ACHN (cell line): ENCODE results near the gene GALK2.
"Not testable (repeated sequence)": the region's sequence is repeated elsewhere in the genome, so short reads cannot be mapped to it uniquely, and the experiment has no call there.

Source experiments
- DNase-seq: peaks from one replicate; pipeline ENCODE4 v3.0.0-alpha.2; 2015
- in situ Hi-C: cut with HindIII; loops from 2 replicates; pipeline ENCODE4 v1.10.0; 2017; ENCODE audit warnings: low sequenced_read_pairs, low pct_ligation_motif_present, low pct_unique_long_range_greater_than_20kb

GALK2 gene

GRCh38 chr15:49196856-49197255 is 26.8 kb downstream of the GALK2 start:
- in situ Hi-C loops, result no loop called here
- DNase-seq, result peak; percentile 21

DNA sequence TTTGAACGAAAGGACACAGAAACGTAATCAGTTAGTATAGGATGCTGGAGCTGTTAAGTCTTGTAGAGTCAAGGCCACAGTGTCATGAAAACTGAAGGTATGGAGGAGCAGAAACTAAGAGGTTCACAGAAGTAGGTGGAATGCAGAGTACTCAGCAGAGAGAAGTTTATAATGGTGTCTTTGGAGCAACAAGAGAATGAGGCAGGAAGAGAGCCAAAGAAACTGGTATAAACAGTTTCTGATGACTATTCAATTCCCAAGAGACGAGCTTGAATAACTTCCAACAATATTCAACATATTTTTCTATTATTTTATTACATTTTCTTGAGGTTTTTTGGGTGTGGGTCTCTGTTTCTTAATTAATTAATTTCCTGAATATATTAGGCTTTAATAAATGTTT is 29.6 kb downstream of the GALK2 start:
- in situ Hi-C loops, result no loop called here
- no peak for DNase-seq

GRCh38 chr15:49200347-49200746 is 30.3 kb downstream of the GALK2 start:
- no peak for DNase-seq
- in situ Hi-C loops, result no loop called here

GRCh38 chr15:49208102-49208501 is 38.1 kb downstream of the GALK2 start:
- in situ Hi-C loops, DNase-seq: not testable (repeated sequence)

DNA sequence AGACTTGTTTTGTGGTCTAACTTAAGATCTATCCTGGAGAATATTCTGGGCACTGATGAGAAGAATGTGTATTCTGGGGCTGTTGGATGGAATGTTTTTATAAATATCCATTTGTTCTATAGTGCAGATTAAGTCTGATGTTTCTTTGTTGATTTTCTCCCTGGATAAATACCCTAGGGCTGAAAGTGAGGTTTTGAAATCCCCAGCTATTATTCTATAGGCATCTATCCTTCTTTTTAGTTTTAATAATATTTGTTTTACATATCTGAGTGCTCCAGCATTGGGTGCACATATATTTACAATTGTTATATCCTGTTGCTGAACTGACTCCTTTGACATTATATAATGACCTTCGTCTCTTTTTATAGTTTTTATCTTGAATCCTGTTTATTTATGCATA is 42.9 kb downstream of the GALK2 start:
- no peak for DNase-seq
- in situ Hi-C loops, result no loop called here

GRCh38 chr15:49215768-49216739 is 46.0 kb downstream of the GALK2 start:
- in situ Hi-C loops, result no loop called here
- peak; percentile 82 for DNase-seq

DNA sequence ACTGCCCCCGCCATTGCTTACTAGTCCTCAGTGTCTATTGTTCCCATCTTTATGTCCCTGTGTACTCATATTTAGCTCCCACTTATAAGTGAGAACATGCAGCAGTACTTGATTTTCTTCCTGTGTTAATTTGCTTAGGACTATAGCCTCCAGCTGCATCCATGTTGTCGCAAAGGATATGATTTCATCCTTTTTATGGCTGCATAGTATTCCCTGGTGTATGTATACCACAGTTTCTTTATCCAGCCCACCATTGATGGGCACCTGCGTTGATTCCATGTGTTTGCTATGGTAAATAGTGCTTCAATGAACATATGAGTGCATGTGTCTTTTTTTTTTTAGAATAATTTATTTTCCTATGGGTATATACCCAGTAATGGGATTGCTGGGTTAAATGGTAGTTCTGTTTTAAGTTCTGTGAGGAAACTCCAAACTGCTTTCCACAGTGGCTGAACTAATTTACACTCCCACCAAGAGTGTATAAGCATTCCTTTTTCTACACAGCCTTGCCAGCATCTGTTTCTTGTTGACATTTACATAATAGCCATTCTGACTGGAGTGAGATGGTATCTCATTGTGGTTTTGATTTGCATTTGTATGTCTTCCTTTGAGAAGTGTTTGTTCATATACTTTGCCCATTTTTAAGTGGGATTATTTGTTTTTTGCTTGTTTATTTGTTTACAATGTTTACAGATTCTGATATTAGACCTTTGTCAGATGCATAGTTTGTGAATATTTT is 53.7 kb downstream of the GALK2 start:
- DNase-seq, result no peak
- in situ Hi-C loops, result no loop called here

GRCh38 chr15:49225572-49226281 is 55.7 kb downstream of the GALK2 start:
- DNase-seq, result peak; percentile 62
- in situ Hi-C loops, result no loop called here

DNA sequence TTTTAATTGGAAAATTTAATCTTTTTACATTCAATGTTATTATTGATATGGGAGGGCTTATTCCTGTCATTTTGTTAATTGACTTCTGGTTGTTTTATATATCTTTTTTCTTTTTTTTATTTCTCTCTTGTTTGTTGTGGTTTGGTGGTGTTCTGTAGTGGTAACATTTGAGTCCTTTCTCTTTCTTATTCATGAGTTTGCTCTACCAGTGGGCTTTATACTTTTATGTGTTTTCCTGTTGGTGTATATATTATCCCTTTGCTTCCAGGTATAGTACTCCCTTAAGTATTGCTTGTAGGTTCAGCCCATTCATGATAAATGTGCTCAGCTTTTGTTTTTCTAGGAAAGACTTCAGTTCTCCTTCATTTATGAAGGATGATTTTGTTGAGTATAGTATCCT is 57.6 kb downstream of the GALK2 start:
- in situ Hi-C loops, result no loop called here
- no peak for DNase-seq

- in situ Hi-C loops, result no loop called here
- no peak for DNase-seq
These were observed 59.9 kb downstream of the GALK2 start for GRCh38 chr15:49229922-49230321.

DNA sequence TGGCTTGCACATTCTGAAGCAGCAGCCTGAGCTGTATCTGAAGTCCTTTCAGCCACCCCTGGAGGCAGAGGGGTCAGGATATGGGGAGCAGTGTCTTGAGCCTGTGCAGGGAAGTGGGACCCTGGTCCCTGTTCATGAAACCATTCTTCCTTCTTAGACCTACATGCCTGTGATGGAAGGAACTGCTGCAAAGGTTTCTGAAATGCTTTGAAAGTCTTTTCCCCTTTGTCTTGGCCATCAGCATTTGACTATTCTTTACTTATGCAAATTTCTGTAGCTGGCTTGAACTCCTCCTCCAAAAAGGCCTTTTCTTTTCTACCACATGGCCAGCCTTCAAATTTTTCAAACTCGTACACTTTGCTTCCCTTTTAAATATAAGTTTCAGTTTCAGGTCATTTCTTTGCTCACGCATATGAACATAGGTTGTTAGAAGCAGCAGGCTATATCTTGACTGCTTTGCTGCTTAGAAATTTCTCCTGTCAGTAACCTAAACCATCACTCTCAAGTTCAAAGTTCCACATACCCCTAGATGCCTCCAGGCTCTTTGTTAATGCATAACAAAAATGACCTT is 62.3 kb downstream of the GALK2 start:
- no peak for DNase-seq
- in situ Hi-C loops, result no loop called here

GRCh38 chr15:49235446-49236124 is 65.5 kb downstream of the GALK2 start:
- DNase-seq, result peak; percentile 51
- in situ Hi-C loops, result no loop called here

DNA sequence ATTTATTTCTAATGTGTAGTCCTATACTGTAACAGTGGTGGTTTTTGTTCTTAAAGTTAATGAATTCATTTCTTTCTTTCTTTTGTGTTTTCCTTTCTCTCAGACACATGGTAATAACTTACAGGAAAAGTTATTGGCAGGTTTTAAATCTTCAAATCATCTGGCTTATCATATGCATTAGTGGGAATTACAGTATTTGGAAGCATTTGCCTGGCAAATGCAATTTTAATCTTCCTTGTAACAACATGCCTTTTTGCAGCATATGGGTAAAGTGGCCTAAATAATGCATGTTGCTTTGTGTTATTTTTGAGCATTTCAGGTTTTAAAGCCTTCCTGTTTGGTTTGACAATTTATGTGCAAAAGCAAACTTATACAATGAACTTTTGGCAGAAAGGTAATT is 66.8 kb downstream of the GALK2 start:
- no peak for DNase-seq
- in situ Hi-C loops, result no loop called here

DNA sequence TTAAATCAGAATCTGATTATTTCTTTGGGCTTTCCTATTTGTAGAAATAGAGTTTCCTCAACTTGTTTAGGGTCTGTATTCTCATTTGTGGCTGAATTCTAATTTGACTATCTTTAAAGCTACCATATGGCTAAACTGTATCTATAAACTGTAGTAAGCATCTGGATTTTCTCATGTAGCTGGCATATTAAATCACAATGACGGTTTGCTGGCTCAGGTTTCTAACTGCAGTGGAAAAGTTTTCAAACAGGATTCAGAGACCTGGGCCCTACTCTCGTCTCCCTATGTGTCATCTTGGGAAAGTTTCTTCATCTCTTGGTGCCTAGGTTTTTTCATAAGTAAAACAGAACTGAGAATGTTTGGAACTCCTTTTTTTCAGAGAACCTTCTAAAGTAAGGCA is 68.3 kb downstream of the GALK2 start:
- DNase-seq, result no peak
- in situ Hi-C loops, result no loop called here

DNA sequence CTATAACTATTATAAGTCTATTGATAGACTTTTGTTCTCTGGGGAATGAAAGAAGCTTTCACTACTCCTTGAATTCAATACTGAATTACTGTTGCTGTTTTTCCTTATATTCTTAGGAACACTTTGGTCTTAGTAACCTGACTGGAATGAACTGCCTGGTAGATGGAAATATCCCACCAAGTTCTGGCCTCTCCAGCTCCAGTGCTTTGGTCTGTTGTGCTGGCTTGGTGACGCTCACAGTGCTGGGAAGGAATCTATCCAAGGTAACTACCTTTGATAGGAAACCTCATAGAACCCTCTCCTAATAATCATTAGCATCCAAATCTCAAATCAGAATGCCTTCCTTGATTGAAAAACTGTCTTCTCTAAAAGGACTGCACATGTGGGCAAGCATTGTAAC is 69.1 kb downstream of the GALK2 start:
- in situ Hi-C loops, result no loop called here
- no peak for DNase-seq

DNA sequence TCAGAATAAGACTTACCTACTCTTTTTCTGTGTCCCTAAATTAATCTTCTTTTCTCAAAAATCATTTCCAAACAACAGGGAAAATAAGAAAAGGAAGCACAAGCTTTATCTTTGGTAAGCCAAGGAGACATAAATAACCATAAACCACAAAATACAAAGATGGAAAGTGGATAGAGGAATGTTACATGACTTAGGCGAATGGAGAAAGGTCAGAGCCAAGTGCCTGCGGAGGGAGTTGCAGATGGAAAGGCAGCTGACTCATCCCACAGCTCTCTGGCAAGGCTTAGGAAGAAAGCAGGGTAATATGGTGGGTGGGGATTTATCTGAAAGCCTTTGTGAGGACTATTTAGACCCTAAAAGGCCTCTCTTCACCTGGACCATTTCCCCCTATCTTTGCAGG is 72.8 kb downstream of the GALK2 start:
- in situ Hi-C loops, result no loop called here
- peak; percentile 42 for DNase-seq

DNA sequence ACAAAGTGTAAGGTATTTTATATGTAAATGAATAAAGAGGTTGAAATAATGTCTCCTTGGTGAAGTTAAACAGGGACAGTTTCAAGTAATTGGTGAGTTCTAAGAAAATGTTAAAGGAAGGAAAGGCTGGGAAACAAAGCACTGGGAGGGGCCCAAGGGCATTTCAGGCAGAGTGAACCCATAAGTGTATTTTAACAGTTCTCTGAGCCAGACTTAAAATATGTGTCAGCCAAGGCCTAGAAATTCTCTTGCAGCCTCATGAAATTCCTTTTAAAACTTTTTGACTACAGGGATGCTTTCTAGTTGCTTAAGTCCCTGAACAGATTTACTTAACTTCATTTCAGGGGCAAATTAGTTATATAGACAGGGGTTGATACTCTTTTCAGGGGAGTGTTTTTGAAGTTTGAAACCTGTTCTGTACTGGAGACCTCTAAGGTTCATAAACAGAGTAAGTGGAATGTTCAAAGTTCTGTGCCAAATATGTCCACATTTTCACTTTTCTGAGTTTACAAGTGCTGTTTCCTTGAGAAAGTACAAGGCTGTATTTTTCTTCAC is 77.6 kb downstream of the GALK2 start:
- in situ Hi-C loops, result no loop called here
- no peak for DNase-seq

- in situ Hi-C loops, result no loop called here
- no peak for DNase-seq
These were observed 78.2 kb downstream of the GALK2 start for GRCh38 chr15:49248291-49248690.
